SK-N-SH (cell line): ENCODE results near the gene C8B.
A peak's percentile ranks its signal among the peaks of the same experiment; 100 is the strongest.

Experiments
- CTCF ChIP-seq: fragments of 200-600 bp; sonication (generic); IDR thresholded peaks from 2 replicates; pipeline ENCODE4 v1.6.1; 2017; ENCODE audit warnings: antibody characterized with exemption, mild to moderate bottlenecking, moderate library complexity
- EP300 ChIP-seq, 2 experiments: IDR thresholded peaks; 2 replicates each; pipeline versions ENCODE4 v1.4.0 to v1.6.1; 2012; ENCODE audit warnings: borderline replicate concordance in 1 of 2, low read depth in 1 of 2, low read length in 1 of 2
- NFIC ChIP-seq: IDR thresholded peaks from 2 replicates; pipeline ENCODE4 v1.4.0; 2012; ENCODE audit warnings: borderline replicate concordance
- POLR2AphosphoS5 ChIP-seq: IDR thresholded peaks from 2 replicates; pipeline ENCODE4 v1.6.1; 2012; ENCODE audit warnings: low read depth, low read length
- REST ChIP-seq: IDR thresholded peaks from 2 replicates; pipeline ENCODE4 v1.6.1; 2012; ENCODE audit warnings: mild to moderate bottlenecking, low read depth, low read length, moderate library complexity
- SMC3 ChIP-seq: IDR thresholded peaks from 2 replicates; pipeline ENCODE4 v1.6.1; 2012; ENCODE audit warnings: low read depth, low read length, improper control_type of control experiment

GRCh38 chr1:56958526-56958925 is 7.3 kb downstream of the C8B start:
- TF ChIP-seq CTCF (no peak), POLR2AphosphoS5 (no peak), NFIC (no peak; the same call in 1 of the 2 replicates), SMC3 (no peak), EP300 (IDR thresholded peaks at IDR 0.05; ENCODE audit: borderline replicate concordance in 1 of 2, low read depth in 1 of 2, low read length in 1 of 2) (peak in 1 of 2 experiments; percentile 51; a peak in 1 of 4 replicates), REST (no peak)
